ENCODE results near the gene CIT. TPM values are rescaled to one million over a fixed set of nuclear protein-coding genes. Genes with fewer than 3 reads are reported as not detected.
"Not testable (repeated sequence)": the region's sequence is repeated elsewhere in the genome, so short reads cannot be mapped to it uniquely, and the experiment has no call there.

Gene CIT
- total RNA-seq: 1.8 and 6.1 TPM in 2 replicates

GRCh38 chr12:119876761-119877638, at the start of gene CIT:
TSS of gene CIT (minus strand) at chr12:119877320. CDS start at chr12:119876168, 1,152 bp downstream.
- DNase-seq (ENCODE audit: low read depth in 2 of 2): peak; percentile 95 to 97

GRCh38 chr12:119925269-119925668, 48.1 kb upstream of the CIT start:
- DNase-seq (ENCODE audit: low read depth in 2 of 2): no peak

- DNase-seq (ENCODE audit: low read depth in 2 of 2): no peak
Measured at GRCh38 chr12:119920064-119920463, 42.9 kb upstream of the CIT start.

GRCh38 chr12:119915894-119916510, 38.9 kb upstream of the CIT start:
- DNase-seq (ENCODE audit: low read depth in 2 of 2): no peak

GRCh38 chr12:119914666-119915065, 37.5 kb upstream of the CIT start:
- no peak for DNase-seq (ENCODE audit: low read depth in 2 of 2)

- DNase-seq (ENCODE audit: low read depth in 2 of 2): no peak
Measured at GRCh38 chr12:119913536-119914330, 36.6 kb upstream of the CIT start.

- no peak for DNase-seq (ENCODE audit: low read depth in 2 of 2)
Measured at GRCh38 chr12:119911182-119911581, 34.1 kb upstream of the CIT start.

- DNase-seq (ENCODE audit: low read depth in 2 of 2): no peak
Measured at GRCh38 chr12:119910586-119910985, 33.5 kb upstream of the CIT start.

- DNase-seq (ENCODE audit: low read depth in 2 of 2): peak; percentile 72 to 86
Measured at GRCh38 chr12:119902084-119902509, 25.0 kb upstream of the CIT start.

GRCh38 chr12:119901670-119902069, 24.6 kb upstream of the CIT start:
- DNase-seq (ENCODE audit: low read depth in 2 of 2): no peak

GRCh38 chr12:119894916-119895315, 17.8 kb upstream of the CIT start:
- no peak for DNase-seq (ENCODE audit: low read depth in 2 of 2)

GRCh38 chr12:119892611-119893010, 15.5 kb upstream of the CIT start:
- DNase-seq (ENCODE audit: low read depth in 2 of 2): not testable (repeated sequence)

- DNase-seq (ENCODE audit: low read depth in 2 of 2): no peak
Measured at GRCh38 chr12:119885549-119885948, 8.4 kb upstream of the CIT start.

GRCh38 chr12:119883791-119884190, 6.7 kb upstream of the CIT start:
- not testable (repeated sequence) for DNase-seq (ENCODE audit: low read depth in 2 of 2)

- DNase-seq (ENCODE audit: low read depth in 2 of 2): no peak
Measured at GRCh38 chr12:119883237-119883636, 6.1 kb upstream of the CIT start.

- no peak for DNase-seq (ENCODE audit: low read depth in 2 of 2)
Measured at GRCh38 chr12:119877639-119877948, 474 bp upstream of the CIT start.

- DNase-seq (ENCODE audit: low read depth in 2 of 2): no peak
Measured at GRCh38 chr12:119870457-119870856, 6.7 kb downstream of the CIT start.

- DNase-seq (ENCODE audit: low read depth in 2 of 2): peak; percentile 67 to 95
Measured at GRCh38 chr12:119869720-119870119, 7.4 kb downstream of the CIT start.

GRCh38 chr12:119868992-119869391, 8.1 kb downstream of the CIT start:
- peak in 1 of 2 donors; percentile 85 for DNase-seq (ENCODE audit: low read depth in 2 of 2)

- no peak for DNase-seq (ENCODE audit: low read depth in 2 of 2)
Measured at GRCh38 chr12:119864591-119864990, 12.5 kb downstream of the CIT start.

- DNase-seq (ENCODE audit: low read depth in 2 of 2): no peak
Measured at GRCh38 chr12:119859241-119859640, 17.9 kb downstream of the CIT start.

- no peak for DNase-seq (ENCODE audit: low read depth in 2 of 2)
Measured at GRCh38 chr12:119857041-119857591, 20.0 kb downstream of the CIT start.

All from lung microvascular endothelial cell (primary cell).